Measurements from ENCODE around the gene LENG8.
"Not testable (repeated sequence)": the region's sequence is repeated elsewhere in the genome, so short reads cannot be mapped to it uniquely, and the experiment has no call there.

Gene LENG8

DNA sequence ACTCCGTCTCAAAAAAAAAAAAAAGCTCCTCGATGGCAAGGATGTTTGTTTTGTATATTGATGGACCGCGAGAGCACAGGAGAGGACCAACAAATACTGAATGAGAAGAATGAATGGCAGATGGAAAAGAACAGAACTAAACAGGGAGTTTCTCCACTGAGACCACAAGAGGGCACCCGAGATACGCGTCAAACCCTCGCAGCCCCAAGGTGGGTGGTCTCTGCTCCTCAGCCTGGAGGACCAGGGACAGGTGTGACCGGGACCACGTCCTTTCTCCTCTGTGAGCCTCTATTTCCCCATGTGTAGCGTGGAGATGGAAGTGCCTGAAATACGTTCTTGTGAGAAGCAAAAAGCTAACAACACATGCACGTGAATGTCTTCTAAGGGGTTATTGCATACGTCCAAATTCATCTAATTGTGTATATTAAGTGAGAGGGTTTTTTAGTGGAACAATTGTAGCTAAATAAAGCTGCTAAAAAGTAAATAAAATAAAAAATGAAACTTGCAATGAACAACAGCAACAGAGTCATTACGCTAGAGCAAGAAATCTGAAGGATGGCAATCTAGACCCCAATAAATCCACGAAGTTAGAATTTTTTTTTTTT, 32.4 kb downstream of the LENG8 start:
- TF ChIP-seq, protein P1, sequence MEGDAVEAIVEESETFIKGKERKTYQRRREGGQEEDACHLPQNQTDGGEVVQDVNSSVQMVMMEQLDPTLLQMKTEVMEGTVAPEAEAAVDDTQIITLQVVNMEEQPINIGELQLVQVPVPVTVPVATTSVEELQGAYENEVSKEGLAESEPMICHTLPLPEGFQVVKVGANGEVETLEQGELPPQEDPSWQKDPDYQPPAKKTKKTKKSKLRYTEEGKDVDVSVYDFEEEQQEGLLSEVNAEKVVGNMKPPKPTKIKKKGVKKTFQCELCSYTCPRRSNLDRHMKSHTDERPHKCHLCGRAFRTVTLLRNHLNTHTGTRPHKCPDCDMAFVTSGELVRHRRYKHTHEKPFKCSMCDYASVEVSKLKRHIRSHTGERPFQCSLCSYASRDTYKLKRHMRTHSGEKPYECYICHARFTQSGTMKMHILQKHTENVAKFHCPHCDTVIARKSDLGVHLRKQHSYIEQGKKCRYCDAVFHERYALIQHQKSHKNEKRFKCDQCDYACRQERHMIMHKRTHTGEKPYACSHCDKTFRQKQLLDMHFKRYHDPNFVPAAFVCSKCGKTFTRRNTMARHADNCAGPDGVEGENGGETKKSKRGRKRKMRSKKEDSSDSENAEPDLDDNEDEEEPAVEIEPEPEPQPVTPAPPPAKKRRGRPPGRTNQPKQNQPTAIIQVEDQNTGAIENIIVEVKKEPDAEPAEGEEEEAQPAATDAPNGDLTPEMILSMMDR (conservative IDR thresholded peaks at IDR 0.05; ENCODE audit: control insufficient read depth, insufficient read depth, low read depth, low read length), result peak; percentile 68
- H3K4me3 ChIP-seq (ENCODE audit: control insufficient read depth, low read depth, low read length), result no peak overlapping the region
- peak; percentile 41 for DNase-seq (ENCODE audit: low read depth)

DNA sequence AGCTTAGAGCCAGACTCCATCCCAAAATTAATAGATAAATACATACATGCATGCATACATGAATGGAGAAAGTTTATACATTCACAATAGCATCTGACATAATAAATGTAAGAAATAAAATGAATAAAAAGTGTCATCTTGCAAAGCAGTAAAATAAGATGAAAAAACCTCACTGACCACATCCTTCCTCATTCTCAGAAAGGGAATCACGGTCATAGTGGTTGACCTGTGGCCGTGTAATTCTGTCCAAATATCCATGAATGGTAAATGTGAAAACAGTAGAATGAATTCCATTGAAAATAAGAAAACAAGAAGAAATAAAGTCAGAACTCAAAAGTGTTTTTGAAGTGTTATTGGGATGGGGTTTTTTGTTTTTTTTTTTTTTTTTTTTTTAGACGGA, 33.9 kb downstream of the LENG8 start:
- no peak overlapping the region for H3K4me3 ChIP-seq (ENCODE audit: control insufficient read depth, low read depth, low read length)
- DNase-seq (ENCODE audit: low read depth), result no peak
- TF ChIP-seq, protein P1 (conservative IDR thresholded peaks at IDR 0.05; ENCODE audit: control insufficient read depth, insufficient read depth, low read depth, low read length), result no peak

- no peak overlapping the region for H3K4me3 ChIP-seq (ENCODE audit: control insufficient read depth, low read depth, low read length)
- TF ChIP-seq, protein P1 (conservative IDR thresholded peaks at IDR 0.05; ENCODE audit: control insufficient read depth, insufficient read depth, low read depth, low read length), result no peak
- no peak for DNase-seq (ENCODE audit: low read depth)
Measured at GRCh38 chr19:54484451-54484850, 35.5 kb downstream of the LENG8 start.

DNA sequence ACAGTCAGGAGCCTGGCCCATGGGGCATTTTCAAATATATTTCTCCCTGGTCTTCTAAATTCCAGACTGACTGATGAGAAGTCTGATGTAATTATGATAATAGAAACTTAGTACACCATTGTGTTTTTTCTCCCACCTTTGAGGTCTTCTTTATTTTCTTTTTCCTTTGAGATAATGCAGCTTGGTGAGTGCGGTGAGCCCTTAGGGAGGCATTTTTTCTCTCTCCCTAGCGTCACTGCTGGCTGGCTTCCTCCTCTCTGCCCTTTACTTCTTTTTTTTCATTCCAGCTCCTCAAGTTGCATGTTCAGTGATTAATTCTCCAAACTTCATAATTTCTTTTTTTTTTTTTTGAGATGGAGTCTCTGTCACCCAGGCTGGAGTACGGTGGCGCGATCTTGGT, 36.9 kb downstream of the LENG8 start:
- DNase-seq (ENCODE audit: low read depth), result no peak
- TF ChIP-seq, protein P1 (conservative IDR thresholded peaks at IDR 0.05; ENCODE audit: control insufficient read depth, insufficient read depth, low read depth, low read length), result no peak
- H3K4me3 ChIP-seq (ENCODE audit: control insufficient read depth, low read depth, low read length), result no peak overlapping the region

DNA sequence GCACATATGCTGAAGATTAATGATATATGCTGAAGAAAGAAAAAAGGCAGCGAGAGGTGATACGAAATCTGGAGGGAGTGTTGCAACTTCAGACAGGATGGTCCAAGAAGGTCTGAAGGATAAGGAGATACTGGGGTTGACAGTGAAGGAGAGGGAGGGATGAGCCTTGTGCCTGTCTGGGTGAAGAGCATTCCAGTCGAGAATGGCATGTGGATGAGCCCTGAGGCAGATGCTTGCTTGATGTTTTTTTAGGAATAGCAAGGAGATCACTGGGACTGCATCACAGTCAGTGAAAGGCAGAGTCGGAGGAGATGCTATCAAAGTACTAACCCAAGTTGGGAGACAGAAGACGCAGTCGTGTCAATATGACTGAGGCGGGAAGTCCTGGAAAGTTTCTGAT, 40.3 kb downstream of the LENG8 start:
- TF ChIP-seq, protein P1 (conservative IDR thresholded peaks at IDR 0.05; ENCODE audit: control insufficient read depth, insufficient read depth, low read depth, low read length), result no peak
- DNase-seq (ENCODE audit: low read depth), result no peak
- no peak overlapping the region for H3K4me3 ChIP-seq (ENCODE audit: control insufficient read depth, low read depth, low read length)

GRCh38 chr19:54489766-54490165, 40.8 kb downstream of the LENG8 start:
- no peak overlapping the region for H3K4me3 ChIP-seq (ENCODE audit: control insufficient read depth, low read depth, low read length)
- no peak for DNase-seq (ENCODE audit: low read depth)
- TF ChIP-seq, protein P1 (conservative IDR thresholded peaks at IDR 0.05; ENCODE audit: control insufficient read depth, insufficient read depth, low read depth, low read length), result no peak

- DNase-seq (ENCODE audit: low read depth), result no peak
- no peak overlapping the region for H3K4me3 ChIP-seq (ENCODE audit: control insufficient read depth, low read depth, low read length)
- TF ChIP-seq, protein P1 (conservative IDR thresholded peaks at IDR 0.05; ENCODE audit: control insufficient read depth, insufficient read depth, low read depth, low read length), result no peak
Measured at GRCh38 chr19:54492568-54492967, 43.6 kb downstream of the LENG8 start.

GRCh38 chr19:54493056-54493455, 44.1 kb downstream of the LENG8 start:
- DNase-seq (ENCODE audit: low read depth); H3K4me3 ChIP-seq (ENCODE audit: control insufficient read depth, low read depth, low read length): not testable (repeated sequence)
